ENCODE measurements around the gene R3HDM1. TPM values are rescaled to one million over a fixed set of nuclear protein-coding genes. Genes with fewer than 3 reads are reported as not detected.
"Not testable (repeated sequence)": the region's sequence is repeated elsewhere in the genome, so short reads cannot be mapped to it uniquely, and the experiment has no call there.

The R3HDM1 gene
- total RNA-seq: 50.9 and 52.5 TPM in 2 replicates

DNA sequence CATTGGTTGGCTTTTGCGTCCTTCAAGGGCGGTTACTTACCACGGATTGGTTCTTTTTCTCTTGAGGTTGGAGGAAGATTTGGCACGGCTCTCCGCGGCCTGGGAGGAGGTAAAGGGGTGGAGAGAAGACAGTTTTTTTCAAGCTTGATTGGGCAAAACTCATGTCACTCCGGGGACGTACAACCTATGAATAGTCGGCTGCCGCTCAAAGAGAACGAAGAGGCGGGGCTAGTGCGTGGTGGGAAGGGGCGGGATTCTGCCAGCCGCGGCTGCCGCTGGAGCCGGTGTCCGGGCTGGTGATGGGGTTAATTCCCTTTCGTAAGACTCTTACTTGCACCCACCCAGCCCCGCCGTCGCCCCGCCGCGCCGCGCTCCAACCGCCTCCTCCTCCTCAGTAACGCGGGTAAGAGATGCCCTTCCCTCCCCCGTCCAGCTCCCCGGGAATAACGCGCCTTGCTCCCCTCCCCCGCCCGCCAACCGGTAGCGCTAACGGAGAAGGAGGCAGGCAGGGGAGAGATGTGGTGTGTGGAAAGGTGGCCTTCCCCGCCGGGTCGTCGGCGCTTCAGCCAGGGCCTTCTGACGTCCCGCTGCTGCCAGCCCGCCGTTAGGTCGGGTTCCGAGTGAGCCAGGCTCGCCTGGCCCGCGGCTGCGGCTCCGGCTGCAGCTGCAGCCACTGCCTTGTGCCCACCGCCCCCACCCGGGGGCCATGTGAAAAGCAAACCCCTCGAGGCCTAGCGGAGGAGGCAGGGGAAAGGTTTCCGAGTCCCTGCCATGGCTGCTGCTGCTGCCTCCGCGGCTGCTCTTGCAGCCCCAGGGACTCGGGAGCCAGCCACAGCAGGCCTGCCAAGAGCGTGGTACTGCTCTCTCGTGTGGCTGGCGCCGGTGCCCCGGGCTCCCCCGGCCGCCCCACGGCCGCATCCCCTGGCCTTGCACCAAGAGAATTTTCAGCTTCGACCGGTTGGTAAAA lies at the start of gene R3HDM1:
TSS of gene R3HDM1 (plus strand) at position 254 of the 967 bp plus-strand sequence. CDS start 73,362 bp downstream, outside the sequence.
- intact Hi-C loops (cut with micrococcal nuclease): loop anchor here (1.0 to 5.0 kb wide), 15 partner anchors 59 to 1413 kb away; partner anchors contain the start of genes DARS1, MCM6, RAB3GAP1 and UBXN4

DNA sequence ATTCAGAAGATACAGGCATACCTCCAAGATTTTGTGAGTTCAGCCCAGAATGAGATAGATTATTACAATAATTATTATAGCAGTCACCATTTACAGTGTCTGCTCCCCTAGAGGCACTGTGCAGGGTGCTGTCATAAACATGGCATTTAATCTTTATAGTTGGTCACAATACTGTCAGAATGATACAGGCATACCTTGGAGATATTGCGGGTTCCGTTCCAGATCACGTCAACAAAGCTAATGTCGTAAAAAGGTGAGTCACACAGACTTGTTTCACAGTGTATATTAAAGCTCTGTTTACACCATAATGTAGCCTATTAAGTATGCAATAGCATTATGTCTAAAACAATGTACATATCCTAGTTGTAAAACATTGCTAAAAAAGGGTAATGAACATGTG lies 45.8 kb upstream of the R3HDM1 start:
- intact Hi-C loops (cut with micrococcal nuclease): no loop called here

DNA sequence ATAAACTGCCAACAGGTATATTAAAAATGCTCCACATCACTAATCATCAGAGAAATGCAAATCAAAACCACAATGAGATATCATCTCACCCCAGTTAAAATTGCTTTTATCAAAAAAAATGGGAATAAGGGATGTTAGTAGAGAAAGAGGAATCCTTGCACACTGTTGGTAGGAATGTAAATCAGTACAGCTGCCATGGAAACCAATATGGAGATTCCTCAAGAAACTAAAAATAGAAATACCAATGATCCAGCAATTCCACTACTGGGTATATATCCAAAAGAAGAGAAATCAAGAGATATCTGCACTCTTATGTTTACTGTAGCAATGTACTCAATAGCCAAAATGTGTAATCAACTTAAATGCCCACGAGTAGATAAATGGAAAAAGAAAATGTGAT lies 40.9 kb upstream of the R3HDM1 start:
- intact Hi-C loops (cut with micrococcal nuclease): no loop called here

DNA sequence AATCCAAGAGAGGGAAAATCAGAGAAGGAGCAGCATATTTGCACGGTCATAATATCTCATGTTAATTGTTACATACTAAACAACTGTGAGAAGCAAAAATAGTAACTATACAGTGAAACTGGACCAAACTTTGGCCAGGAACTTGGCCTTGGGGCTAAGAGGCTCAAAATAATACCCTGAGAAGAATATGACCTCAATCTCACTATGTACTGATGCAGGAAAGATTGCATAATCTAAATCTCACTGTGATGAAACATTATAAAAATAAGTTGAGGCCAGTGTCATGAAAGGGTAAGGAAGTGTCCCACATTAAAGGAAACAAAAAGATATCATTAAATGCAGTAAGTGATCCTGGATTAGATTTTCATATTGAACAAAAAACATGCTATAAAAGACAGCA lies 36.8 kb upstream of the R3HDM1 start:
- intact Hi-C loops (cut with micrococcal nuclease): no loop called here

DNA sequence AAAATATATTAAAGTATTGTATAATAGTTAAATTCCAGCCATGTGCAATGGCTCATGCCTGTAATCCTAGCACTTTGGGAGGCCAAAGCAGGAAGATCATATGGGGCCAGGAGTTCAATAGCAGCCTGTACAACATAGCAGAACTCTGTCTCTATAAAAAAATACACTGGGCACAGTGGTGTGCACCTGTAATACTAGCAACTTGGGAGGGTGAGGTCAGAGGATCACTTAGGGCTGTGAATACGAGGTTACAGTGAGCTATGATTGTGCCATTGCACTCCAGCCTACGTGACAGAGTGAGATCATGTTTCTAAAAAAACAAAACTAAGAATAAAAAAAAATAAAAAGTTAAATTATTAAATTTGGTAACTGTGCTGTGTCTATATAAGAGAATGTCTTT lies 36.4 kb upstream of the R3HDM1 start:
- intact Hi-C loops (cut with micrococcal nuclease): no loop called here

DNA sequence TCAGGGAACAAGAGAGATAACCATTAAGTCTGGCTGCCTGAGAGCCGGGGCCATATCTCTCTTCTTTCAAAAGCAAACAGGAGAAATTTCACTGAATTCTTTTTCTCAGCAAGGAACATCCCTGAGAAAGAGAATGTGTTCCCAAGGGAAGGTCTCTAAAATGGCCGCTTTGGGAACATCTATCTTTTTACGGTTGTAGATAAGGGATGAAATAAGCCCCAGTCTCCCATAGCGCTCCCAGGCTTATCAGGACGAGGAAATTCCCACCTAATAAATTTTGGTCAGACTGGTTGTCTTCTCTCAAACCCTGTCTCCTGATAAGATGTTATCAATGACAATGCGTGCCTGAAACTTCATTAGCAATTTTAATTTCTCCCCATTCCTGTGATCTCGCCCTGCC lies 32.7 kb upstream of the R3HDM1 start:
- intact Hi-C loops (cut with micrococcal nuclease): not testable (repeated sequence)

DNA sequence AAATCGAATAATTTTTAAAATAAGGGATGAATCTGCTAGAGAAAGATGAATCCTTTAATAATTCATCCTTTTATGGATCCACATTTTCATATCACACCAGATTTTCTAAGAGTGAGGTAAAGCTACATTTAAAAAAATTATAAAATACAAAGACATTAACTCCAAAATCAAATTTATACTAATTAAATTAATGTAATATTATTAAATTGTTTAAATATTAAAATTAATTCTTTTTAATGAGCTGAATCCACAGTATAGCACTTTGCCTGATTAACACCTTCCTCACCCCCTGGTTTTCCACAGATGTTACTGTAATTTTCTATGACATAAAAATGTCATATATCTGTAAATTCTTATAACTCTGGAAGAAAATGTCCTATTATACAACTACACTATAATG lies 26.5 kb upstream of the R3HDM1 start:
- intact Hi-C loops (cut with micrococcal nuclease): no loop called here

DNA sequence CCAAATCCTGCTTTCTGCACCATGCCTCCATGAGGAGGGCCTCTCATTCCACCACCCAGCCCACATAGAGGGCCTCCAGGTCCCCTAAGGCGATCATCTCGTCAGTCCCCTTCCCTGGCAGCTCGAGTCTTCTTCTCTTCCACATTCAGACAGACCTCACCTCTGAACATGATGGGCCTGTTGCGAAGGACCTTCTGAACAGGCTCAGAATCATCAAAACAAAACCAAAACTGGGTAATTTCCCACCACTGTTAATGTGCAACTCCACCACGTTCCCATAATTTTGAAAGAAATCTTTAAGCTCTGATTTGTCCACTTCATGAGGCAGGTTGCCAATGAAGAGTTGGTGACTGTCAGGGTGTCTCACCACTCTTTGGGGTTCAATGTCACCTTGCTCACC lies 20.7 kb upstream of the R3HDM1 start:
- intact Hi-C loops (cut with micrococcal nuclease): no loop called here

DNA sequence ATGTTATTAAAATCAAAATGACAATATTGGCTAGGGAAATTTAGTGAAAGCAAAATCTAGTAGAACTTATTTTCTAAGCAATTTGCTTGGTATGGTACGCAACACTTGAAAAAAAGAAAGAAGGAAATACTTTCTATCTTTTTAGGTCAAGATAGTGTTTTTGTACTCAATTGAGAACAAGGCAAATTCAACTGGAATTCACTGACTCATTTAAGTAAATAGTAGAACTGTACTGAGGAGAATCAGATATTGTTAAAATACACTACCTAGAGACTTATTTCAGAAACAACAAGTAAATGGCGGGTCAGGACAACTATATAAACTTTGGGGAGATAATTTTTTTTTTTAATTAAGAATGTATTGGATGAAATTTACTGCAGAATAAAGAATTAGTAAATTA lies 19.2 kb upstream of the R3HDM1 start:
- intact Hi-C loops (cut with micrococcal nuclease): no loop called here

DNA sequence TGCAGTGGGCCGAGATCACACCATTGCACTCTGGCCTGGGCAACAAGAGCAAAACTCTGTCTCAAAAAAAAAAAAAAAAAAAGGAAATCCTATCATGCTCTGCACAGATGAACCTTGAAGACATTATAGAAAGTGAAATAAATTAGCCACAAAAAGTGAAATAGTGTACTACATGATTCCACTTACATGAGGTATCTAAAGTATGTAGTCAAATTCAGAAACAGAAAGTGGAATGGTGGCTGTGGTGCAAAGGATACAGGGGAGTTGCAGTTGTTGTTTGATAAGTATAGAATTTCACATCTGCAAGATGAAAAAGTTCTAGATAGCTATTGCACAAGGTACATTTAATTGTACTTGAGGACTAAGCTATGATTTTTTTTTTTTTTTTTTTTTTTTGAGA lies 5.5 kb upstream of the R3HDM1 start:
- intact Hi-C loops (cut with micrococcal nuclease): no loop called here

DNA sequence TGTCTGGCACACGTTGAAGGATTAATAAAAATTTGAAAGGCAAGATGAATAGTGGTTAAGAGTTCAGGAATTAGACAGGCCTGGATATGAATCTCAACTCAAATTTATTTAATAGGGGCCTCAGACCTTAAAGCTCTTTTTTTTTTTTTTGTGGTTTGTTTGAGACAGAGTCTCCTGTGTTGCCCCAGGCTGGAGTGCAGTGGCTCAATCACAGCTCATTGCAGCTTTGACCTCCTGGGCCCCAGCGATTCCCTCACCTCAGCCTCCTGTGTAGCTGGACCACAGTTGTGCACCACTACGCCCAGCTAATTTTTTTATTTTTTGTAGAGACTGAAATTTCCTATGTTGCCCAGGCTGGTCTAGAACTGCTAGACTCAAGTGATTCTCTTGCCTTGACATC lies 3.3 kb upstream of the R3HDM1 start:
- intact Hi-C loops (cut with micrococcal nuclease): no loop called here

DNA sequence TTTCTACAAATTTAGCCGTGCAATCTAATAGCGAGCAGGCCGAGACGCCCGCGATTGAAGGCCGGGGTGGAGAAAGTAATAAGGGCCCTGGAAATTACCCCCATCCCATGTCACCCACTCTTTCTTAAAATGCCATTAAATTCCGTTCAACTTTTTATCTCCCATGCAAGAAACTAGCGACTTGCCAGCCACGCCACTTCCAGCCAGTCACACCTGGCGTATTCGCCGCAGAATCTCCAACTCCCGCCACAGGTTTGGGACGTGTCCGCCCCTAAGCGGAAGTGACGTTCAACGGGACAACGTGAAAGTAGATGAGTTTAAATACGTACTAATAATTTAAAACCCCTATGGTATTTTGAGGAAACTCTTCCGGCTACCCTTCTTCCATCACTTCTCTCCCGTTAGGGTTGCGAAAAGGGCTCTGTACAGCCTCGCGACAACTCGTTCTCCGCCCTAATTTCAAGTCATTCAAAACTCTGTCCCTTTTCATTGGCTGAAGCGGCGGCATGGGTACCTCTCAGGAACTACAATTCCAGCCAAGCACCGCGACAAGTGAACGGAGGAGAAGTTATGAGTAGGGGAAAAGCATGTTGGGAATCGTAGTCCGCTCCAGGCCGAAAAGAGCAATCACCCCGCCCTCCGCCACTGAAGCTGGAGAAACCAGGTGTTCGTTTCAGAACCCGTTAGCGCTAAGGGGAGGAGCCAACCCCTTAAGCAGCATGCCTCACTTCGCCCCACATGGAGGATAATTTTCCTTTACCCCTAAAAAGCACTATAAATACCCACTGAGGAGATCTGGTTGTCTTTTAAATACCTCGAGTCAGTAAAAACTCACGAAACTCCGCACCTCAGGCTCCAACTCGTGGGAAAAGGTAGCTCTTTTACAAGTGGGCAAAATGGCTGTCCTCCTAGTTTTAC lies 712 bp upstream of the R3HDM1 start, which contains the start of gene ZRANB3:
TSS of gene ZRANB3 (minus strand) at position 906 of the 918 bp plus-strand sequence.
- intact Hi-C loops (cut with micrococcal nuclease): loop anchor here (1.0 to 5.0 kb wide), 19 partner anchors 58 to 1412 kb away; partner anchors contain the start of genes CCNT2, DARS1, MCM6 and RAB3GAP1

DNA sequence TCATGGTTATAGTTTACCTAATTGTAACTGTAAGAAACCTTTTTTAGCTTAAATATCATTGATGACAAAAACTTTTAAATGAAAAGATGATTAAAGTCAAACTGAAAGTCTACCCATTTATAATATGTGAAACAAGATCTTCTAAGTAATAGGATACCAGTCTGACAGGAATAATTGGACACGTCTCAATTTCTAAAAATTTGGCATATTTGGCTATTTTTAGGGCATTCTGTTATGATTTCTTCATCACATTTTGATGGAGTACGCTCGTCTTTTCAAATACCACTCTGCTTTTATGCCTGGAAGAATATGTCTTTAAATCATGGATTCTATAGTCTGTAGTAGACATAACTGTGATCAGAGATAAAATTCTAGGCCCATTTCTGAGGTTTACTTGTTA lies 1.3 kb downstream of the R3HDM1 start:
- intact Hi-C loops (cut with micrococcal nuclease): loop anchor here (5.0 kb wide), 2 partner anchors 600 to 860 kb away; no protein-coding TSS in a partner anchor

DNA sequence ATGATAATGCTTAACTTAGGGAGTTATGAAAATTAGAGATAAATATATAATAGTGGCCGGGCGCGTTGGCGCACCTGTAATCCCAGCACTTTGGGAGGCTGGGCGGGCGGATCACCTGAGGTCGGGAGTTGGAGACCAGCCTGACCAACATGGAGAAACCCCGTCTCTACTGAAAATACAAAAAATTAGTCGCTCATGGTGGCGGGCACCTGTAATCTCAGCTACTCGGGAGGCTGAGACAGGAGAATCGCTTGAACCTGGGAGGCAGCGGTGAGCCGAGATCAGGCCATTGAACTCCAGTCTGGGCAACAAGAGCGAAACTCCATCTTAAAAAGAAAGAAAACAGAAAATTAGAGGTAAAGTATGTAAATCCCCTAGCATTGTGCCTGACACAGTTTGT lies 2.3 kb downstream of the R3HDM1 start:
- intact Hi-C loops (cut with micrococcal nuclease): loop anchor here (5.0 kb wide), 2 partner anchors 599 to 861 kb away; no protein-coding TSS in a partner anchor

DNA sequence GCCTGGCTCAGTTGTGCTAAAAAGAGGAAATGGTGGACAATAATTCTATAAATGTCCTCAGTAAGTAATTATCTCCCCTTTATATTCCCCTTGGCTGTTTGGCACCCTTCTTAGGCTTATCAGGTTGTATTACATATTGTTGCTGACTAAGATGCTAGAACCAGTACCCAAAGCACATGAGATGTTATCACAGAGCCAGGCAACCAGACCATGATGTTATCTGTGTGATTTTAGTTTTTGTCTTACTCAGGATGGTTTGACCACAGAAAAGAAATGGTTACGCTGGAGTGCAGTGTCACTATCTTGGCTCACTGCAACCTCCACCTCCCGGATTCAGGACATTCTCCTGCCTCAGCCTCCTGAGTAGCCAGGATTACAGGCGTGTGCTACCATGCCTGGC lies 15.2 kb downstream of the R3HDM1 start:
- intact Hi-C loops (cut with micrococcal nuclease): no loop called here

DNA sequence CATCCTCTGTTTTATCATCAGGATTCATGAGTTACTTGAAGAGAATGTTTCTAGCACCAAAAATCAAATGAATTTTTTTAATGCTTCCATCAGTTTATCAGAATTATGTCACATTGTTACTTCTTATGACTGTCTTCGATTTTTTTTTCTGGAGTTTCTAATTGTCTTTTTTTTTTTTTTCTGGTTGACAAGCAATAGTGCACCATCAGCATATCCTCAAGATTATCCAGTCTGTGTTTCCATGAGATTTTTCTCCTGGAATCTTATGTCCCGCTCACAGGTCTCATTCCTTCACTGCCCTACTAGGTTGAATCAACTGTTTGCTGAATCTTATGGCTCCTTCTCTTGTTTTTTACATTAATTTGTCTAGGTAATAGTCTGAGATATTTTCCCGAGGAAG lies 16.0 kb downstream of the R3HDM1 start:
- intact Hi-C loops (cut with micrococcal nuclease): no loop called here

DNA sequence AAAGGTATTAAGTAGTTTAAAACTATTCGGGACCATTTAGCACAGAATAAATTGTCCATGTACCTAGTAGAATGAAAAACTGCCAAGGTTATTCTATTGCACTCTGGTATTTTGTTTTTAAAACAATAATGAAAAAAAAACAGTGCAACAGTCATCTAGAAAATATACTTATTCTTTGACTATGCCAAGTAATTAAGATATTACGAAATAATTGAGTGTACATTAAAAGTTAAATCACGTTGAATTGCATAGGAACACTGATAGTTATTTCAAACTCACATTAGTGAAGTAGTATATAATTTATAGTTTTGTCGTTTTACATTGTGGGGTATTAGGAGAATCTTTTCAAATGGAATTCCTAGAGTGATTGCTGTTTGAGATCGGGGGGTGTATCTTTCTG lies 20.1 kb downstream of the R3HDM1 start:
- intact Hi-C loops (cut with micrococcal nuclease): no loop called here

DNA sequence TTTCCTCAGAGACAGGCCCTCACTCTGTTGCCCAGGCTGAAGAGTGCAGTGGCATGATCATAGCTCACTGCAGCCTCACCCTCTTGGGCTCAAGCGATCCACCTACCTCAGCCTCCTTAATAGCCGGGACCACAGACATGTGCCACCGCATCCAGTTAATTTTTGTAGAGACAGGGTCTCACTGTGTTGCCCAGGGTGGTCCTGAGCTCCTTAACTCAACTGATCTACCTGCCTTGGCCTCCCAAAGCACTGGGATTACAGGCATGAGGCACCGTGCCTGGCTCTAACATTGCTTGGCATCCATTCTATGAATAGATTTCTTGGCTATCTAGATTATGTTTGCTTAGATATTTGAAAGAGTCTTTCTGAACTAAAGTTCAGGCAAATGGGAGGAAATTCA lies 21.6 kb downstream of the R3HDM1 start:
- intact Hi-C loops (cut with micrococcal nuclease): no loop called here

DNA sequence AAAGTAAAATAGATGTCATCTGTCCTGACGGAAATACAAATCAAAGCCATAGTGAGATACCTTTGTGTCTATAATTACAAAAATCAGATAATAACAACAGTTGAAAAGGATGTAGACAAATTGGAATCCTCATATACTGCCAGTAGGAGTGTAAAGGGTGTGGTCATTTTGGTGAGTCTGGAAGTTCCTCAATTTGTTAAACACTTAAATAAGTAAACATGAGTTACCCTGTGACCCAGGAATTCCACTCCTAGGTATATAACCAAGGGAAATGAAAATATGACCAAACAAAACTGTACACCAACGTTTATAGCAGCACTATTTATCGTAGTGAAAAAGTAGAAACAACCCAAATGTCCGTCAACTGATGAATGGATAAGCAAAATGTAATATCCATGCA lies 24.0 kb downstream of the R3HDM1 start:
- intact Hi-C loops (cut with micrococcal nuclease): no loop called here

DNA sequence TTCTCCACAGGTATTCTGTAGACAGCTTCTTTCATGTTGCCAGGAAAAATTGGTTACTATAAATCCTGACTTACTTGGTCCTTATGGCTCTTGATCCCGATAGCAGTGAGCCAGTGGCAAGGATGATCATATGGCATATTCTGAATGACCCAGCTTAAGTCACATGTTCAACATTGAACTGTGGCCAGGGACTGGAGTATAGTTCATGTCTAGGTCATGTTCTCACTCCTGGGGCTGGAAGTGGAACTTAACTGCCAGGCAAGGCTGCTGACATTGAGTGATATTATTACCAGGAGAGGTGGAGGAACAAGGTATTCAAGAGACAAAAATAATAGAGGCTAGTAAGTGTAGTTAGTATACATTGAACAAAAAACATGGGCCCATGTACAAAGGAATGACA lies 26.2 kb downstream of the R3HDM1 start:
- intact Hi-C loops (cut with micrococcal nuclease): no loop called here

DNA sequence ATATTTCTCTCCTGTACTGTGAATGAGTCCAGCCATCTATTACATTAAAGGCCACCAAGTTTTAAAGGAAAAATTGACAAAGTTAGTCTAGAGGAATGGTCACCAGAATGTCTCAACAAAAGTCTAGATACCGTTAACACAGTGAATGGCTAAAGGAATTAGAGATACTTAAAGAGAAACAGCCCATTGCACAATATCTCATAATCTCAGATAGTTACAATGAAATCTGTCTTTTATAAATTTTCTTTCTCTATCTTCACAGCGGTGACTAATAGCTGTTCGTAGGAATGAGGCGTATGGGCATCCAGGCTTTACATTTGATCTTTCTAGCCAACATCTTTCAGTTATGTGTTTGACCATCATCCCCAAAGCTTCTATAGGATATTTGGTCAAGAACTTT lies 30.6 kb downstream of the R3HDM1 start:
- intact Hi-C loops (cut with micrococcal nuclease): no loop called here

DNA sequence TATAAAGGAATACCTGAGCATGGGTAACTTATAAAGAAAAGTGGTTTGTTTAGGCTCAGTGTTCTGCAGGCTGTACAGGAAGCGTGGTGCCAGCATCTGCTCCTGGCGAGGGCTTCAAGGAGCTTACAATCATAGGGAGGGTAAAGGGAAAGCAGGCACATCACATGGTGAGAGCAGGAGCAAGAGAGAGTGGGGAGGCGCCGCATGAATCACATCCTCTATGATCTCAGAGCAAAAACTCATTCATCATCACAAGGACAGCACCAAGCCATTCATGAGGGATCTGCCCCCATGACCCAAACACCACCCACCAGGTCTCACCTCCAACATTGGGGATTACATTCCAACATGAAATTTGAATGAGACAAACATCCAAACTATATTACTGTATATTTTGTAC lies 32.5 kb downstream of the R3HDM1 start:
- intact Hi-C loops (cut with micrococcal nuclease): no loop called here

Measured in T-helper 1 cell treated with Interleukin-12 subunit alpha and Interleukin-12 subunit beta and Interleukin-4 antibody, amounts not matched to agents 30 ng/mL and 1 ng/mL, for 36 hours (primary cell).